Stomach (tissue), 9 donors: Measurements from ENCODE around the gene ELOVL5. TPM values are rescaled to one million over a fixed set of nuclear protein-coding genes. Genes with fewer than 3 reads are reported as not detected.

Experiments
- DNase-seq, 2 donors: peaks; one replicate each; pipeline versions ENCODE4 v3.0.0 to v3.0.0-alpha.2; 2013 to 2019
- H3K27ac ChIP-seq, 5 donors: fragments of 200-600 bp in 4 of 5; sonication (generic) in 4 of 5; one replicate each; pipeline ENCODE4 v1.5.1; 2013 to 2019; ENCODE audit warnings: mild to moderate bottlenecking in 1 of 5, moderate library complexity in 1 of 5
- H3K27me3 ChIP-seq, 3 donors: fragments of 200-600 bp; sonication (generic); one replicate each; pipeline ENCODE4 v1.5.1; 2017 to 2019; ENCODE audit warnings: mixed run types in 1 of 3
- H3K36me3 ChIP-seq, 4 donors: fragments of 200-600 bp; sonication (generic); 1 replicate in 3 of 4; 2 replicates in 1 of 4; pipeline ENCODE4 v1.5.1; 2016 to 2019
- H3K4me1 ChIP-seq, 4 donors: fragments of 200-600 bp; sonication (generic); one replicate each; pipeline ENCODE4 v1.5.1; 2016 to 2019
- H3K4me3 ChIP-seq, 4 donors: fragments of 200-600 bp; sonication (generic) in 3 of 4; one replicate each; pipeline ENCODE4 v1.5.1; 2016 to 2019; ENCODE audit warnings: mild to moderate bottlenecking in 1 of 4
- H3K9me3 ChIP-seq, 4 donors: fragments of 200-600 bp; sonication (generic); one replicate each; pipeline ENCODE4 v1.5.1; 2016 to 2019
- CTCF ChIP-seq, 7 experiments: fragments of 450-650 bp in 4 of 7; fragments of 200-600 bp in 3 of 7; sonication (generic) in 3 of 7; IDR thresholded peaks; one replicate each; pipeline ENCODE4 v1.5.1; 2016 to 2019; ENCODE audit warnings: antibody characterized with exemption in 7 of 7, control low read depth in 2 of 7, mild to moderate bottlenecking in 1 of 7
- EP300 ChIP-seq: sonication (generic); formaldehyde crosslinking; IDR thresholded peaks from one replicate; pipeline ENCODE4 v1.6.1; 2017; ENCODE audit warnings: antibody characterized with exemption
- POLR2A ChIP-seq, 4 donors: fragments of 450-650 bp; IDR thresholded peaks; one replicate each; pipeline ENCODE4 v1.6.1; 2016; ENCODE audit warnings: antibody characterized with exemption in 4 of 4, control low read depth in 2 of 4, mild to moderate bottlenecking in 1 of 4, moderate library complexity in 1 of 4
- POLR2AphosphoS5 ChIP-seq, 3 donors: sonication (generic); formaldehyde crosslinking; IDR thresholded peaks; one replicate each; pipeline ENCODE4 v1.6.1; 2016; ENCODE audit warnings: antibody characterized with exemption in 3 of 3
- WGBS, 5 donors: extraction: QIAGEN DNeasy Blood & Tissue Kit in 3 of 5; methylation state at CpG; one replicate each; pipeline versions ENCODE4 v1.1.5 to v1.1.7; 2013 to 2018; 5-methylcytosine and 5-hydroxymethylcytosine counted together
- intact Hi-C: fragments of 100-400 bp; cut with DNase I; formaldehyde crosslinking; loops from one replicate; pipeline ENCODE4 v1.15.1; 2023; ENCODE audit warnings: low total_unique reads
- polyA plus RNA-seq, 3 donors: library from polyadenylated mRNA; stranded (reverse); fragments of 200-250 nt; gene quantifications; one replicate each; pipeline ENCODE4 v1.2.3, GENCODE V29; 2013
- total RNA-seq, 5 donors: library from RNA; depleted of rRNA; stranded (reverse); fragments of >200 nt; gene quantifications; one replicate each; pipeline versions ENCODE4 v1.1.0 to v1.2.3, GENCODE V29; 2014 to 2016
- donor health status: healthy with polysubstance abuse.
- donor health status: Bipolar disorder and iron deficiency.
- donor health status: healthy.

Gene ELOVL5
- total and polyA plus RNA-seq, 8 donors: 2.6 to 57.8 (median 12.8) TPM

GRCh38 chr6:53240761-53241160 lies 108.0 kb downstream of the ELOVL5 start:
- 81 to 94% (median 89%) methylated on average over 2 of the region's 2 CpGs for WGBS, 5 donors
- no peak for DNase-seq
- H3K4me1 ChIP-seq: no peaks in the 10 kb centered on the region
- H3K27ac ChIP-seq: peak overlapping the region in 1 of 5 donors; percentile 26
- H3K27me3 ChIP-seq: no peaks in the 10 kb centered on the region
- no peaks in the 10 kb centered on the region for H3K36me3 ChIP-seq
- intact Hi-C loops: no loop called here
- H3K9me3 ChIP-seq: peaks cover 0 to 3% (median 0%) of the 10 kb centered on the region in 4 donors
- no peak overlapping the region for H3K4me3 ChIP-seq
- TF ChIP-seq EP300: no peak
- TF ChIP-seq POLR2AphosphoS5 (IDR thresholded peaks at IDR 0.05): no peak
- no peak for TF ChIP-seq POLR2A (IDR thresholded peaks at IDR 0.05)
- TF ChIP-seq CTCF (IDR thresholded peaks at IDR 0.05): no peak

- no peak for DNase-seq
- Histone ChIP-seq H3K4me1 (no peaks in the 10 kb centered on the region), H3K36me3 (no peaks in the 10 kb centered on the region), H3K9me3 (peaks cover 0 to 3% (median 0%) of the 10 kb centered on the region in 4 donors), H3K27ac (no peak overlapping the region), H3K27me3 (no peaks in the 10 kb centered on the region), H3K4me3 (no peak overlapping the region)
- TF ChIP-seq EP300: no peak
- TF ChIP-seq POLR2AphosphoS5 (IDR thresholded peaks at IDR 0.05): no peak
- TF ChIP-seq CTCF (IDR thresholded peaks at IDR 0.05): no peak
- no peak for TF ChIP-seq POLR2A (IDR thresholded peaks at IDR 0.05)
- intact Hi-C loops: no loop called here
- 93 to 99% (median 98%) methylated on average over 3 of the region's 3 CpGs for WGBS, 5 donors
These were observed 108.6 kb downstream of the ELOVL5 start for GRCh38 chr6:53240139-53240538.

GRCh38 chr6:53239526-53239925 lies 109.2 kb downstream of the ELOVL5 start:
- H3K27me3 ChIP-seq: no peaks in the 10 kb centered on the region

GRCh38 chr6:53238311-53238710 lies 110.4 kb downstream of the ELOVL5 start:
- H3K27me3 ChIP-seq: no peaks in the 10 kb centered on the region
- intact Hi-C loops: no loop called here
- TF ChIP-seq POLR2AphosphoS5 (IDR thresholded peaks at IDR 0.05): no peak
- no peak for TF ChIP-seq EP300
- no peak for TF ChIP-seq POLR2A (IDR thresholded peaks at IDR 0.05)
- no peak for TF ChIP-seq CTCF (IDR thresholded peaks at IDR 0.05)
- 43 to 77% (median 57%) methylated on average over 3 of the region's 3 CpGs for WGBS, 5 donors
- H3K9me3 ChIP-seq: peaks cover 0 to 3% (median 0%) of the 10 kb centered on the region in 4 donors
- no peaks in the 10 kb centered on the region for H3K4me1 ChIP-seq
- no peak for DNase-seq
- H3K27ac ChIP-seq: no peak overlapping the region
- no peak overlapping the region for H3K4me3 ChIP-seq
- H3K36me3 ChIP-seq: no peaks in the 10 kb centered on the region

More at GRCh38 chr6:53239526-53239925, 109.2 kb downstream of the ELOVL5 start:
- H3K4me1 ChIP-seq: no peaks in the 10 kb centered on the region
- no peak overlapping the region for H3K4me3 ChIP-seq
- intact Hi-C loops: no loop called here
- no peak overlapping the region for H3K27ac ChIP-seq
- H3K9me3 ChIP-seq: peaks cover 0 to 3% (median 0%) of the 10 kb centered on the region in 4 donors
- 84 to 95% (median 93%) methylated on average over 3 of the region's 3 CpGs for WGBS, 5 donors
- no peak for DNase-seq
- TF ChIP-seq EP300 (no peak), CTCF (IDR thresholded peaks at IDR 0.05) (no peak), POLR2AphosphoS5 (IDR thresholded peaks at IDR 0.05) (no peak), POLR2A (IDR thresholded peaks at IDR 0.05) (no peak)
- H3K36me3 ChIP-seq: no peaks in the 10 kb centered on the region
